IMR-90 (cell line): ENCODE data around the gene CDKL5. TPM values are rescaled to one million over a fixed set of nuclear protein-coding genes. Genes with fewer than 3 reads are reported as not detected.

ENCODE experiments used
- ATAC-seq: fragments of 200-7000 bp; cut with Tn5 transposase; 2 replicates; pipeline ENCODE4 v1.9.1; 2020; ENCODE audit warnings: low read depth, mild to moderate bottlenecking, moderate library complexity
- BruUV-seq: library from RNA; stranded (reverse); fragments of 400-500 nt; replicated peaks from 2 replicates; lab custom pipeline; 2021; lab: Mats Ljungman, UMichigan
- CTCF ChIA-PET: fragments of 300-600 bp; formaldehyde crosslinking; extraction: SDS; loops from one replicate; lab custom pipeline; 2021; ENCODE audit warnings: antibody characterized with exemption; lab: Yijun Ruan, JAX
- POLR2A ChIA-PET: fragments of 300-600 bp; sonication (Branson Sonifier 250); formaldehyde crosslinking; loops from one replicate; lab custom pipeline; 2022; ENCODE audit warnings: antibody characterized with exemption; ENCODE audit not compliant: unreplicated experiment; lab: Charles Lee
- DNase-seq: peaks from one replicate; pipeline ENCODE4 v3.0.0; 2013
- H2AFZ ChIP-seq: replicated peaks from 2 replicates; pipeline ENCODE3; 2013; ENCODE audit warnings: low read length, mild to moderate bottlenecking; ENCODE audit not compliant: poor library complexity
- H2AK5ac ChIP-seq: 2 replicates; pipeline ENCODE4 v1.6.1; 2013; ENCODE audit warnings: low read depth, low read length, inconsistent platforms
- H2AK9ac ChIP-seq: replicated peaks from 2 replicates; pipeline ENCODE3; 2013; ENCODE audit warnings: mild to moderate bottlenecking, low read depth, low read length, moderate library complexity; ENCODE audit not compliant: poor library complexity
- H2BK120ac ChIP-seq: 2 replicates; pipeline ENCODE4 v1.6.1; 2013; ENCODE audit warnings: low read depth, low read length, inconsistent platforms
- H2BK15ac ChIP-seq: 3 replicates; pipeline ENCODE4 v1.6.1; 2013; ENCODE audit warnings: low read depth, low read length, inconsistent platforms
- H2BK20ac ChIP-seq: 2 replicates; pipeline ENCODE4 v1.6.1; 2013; ENCODE audit warnings: low read depth, mild to moderate bottlenecking, inconsistent platforms, low read length, moderate library complexity
- H2BK5ac ChIP-seq: 2 replicates; pipeline ENCODE4 v1.6.1; 2013; ENCODE audit warnings: mild to moderate bottlenecking, low read depth, low read length, inconsistent platforms; ENCODE audit not compliant: poor library complexity, severe bottlenecking
- H3K14ac ChIP-seq: replicated peaks from 2 replicates; pipeline ENCODE4 v1.6.1; 2013; ENCODE audit warnings: low read depth, low read length, inconsistent platforms
- H3K18ac ChIP-seq: 2 replicates; pipeline ENCODE4 v1.6.1; 2013; ENCODE audit warnings: low read depth, low read length, control low read depth
- H3K23ac ChIP-seq: 2 replicates; pipeline ENCODE4 v1.6.1; 2013; ENCODE audit warnings: low read depth, low read length, inconsistent platforms
- H3K27ac ChIP-seq: 2 replicates; pipeline ENCODE4 v1.5.1; 2013; ENCODE audit warnings: mild to moderate bottlenecking, control low read depth, low read length; ENCODE audit not compliant: insufficient read depth
- H3K27me3 ChIP-seq: 2 replicates; pipeline ENCODE4 v1.6.1; 2013; ENCODE audit warnings: low read length; ENCODE audit not compliant: control insufficient read depth, insufficient read depth
- H3K36me3 ChIP-seq: 2 replicates; pipeline ENCODE4 v1.6.1; 2013; ENCODE audit warnings: low read length, mixed read lengths; ENCODE audit not compliant: control insufficient read depth, insufficient read depth
- H3K4ac ChIP-seq: 2 replicates; pipeline ENCODE4 v1.6.1; 2013; ENCODE audit warnings: low read depth, low read length, inconsistent platforms
- H3K4me1 ChIP-seq: 2 replicates; pipeline ENCODE4 v1.6.1; 2013; ENCODE audit warnings: low read length, mixed read lengths; ENCODE audit not compliant: control insufficient read depth, insufficient read depth
- H3K4me2 ChIP-seq: 2 replicates; pipeline ENCODE4 v1.6.1; 2013; ENCODE audit warnings: low read depth, mild to moderate bottlenecking, control low read depth, low read length, moderate library complexity
- H3K4me3 ChIP-seq: 2 replicates; pipeline ENCODE4 v1.5.1; 2013; ENCODE audit warnings: low read depth, mild to moderate bottlenecking, control low read depth, low read length, moderate library complexity; ENCODE audit not compliant: insufficient read depth
- H3K56ac ChIP-seq: 2 replicates; pipeline ENCODE4 v1.6.1; 2013; ENCODE audit warnings: low read length, inconsistent platforms; ENCODE audit not compliant: insufficient read depth; ENCODE audit errors: extremely low read depth
- H3K79me1 ChIP-seq, 2 experiments: 2 replicates each; pipeline ENCODE4 v1.6.1; 2013; ENCODE audit warnings: low read length in 2 of 2, inconsistent platforms in 1 of 2, low read depth in 1 of 2
- H3K9ac ChIP-seq: 2 replicates; pipeline ENCODE4 v1.6.1; 2013; ENCODE audit warnings: low read depth, low read length, control low read depth
- H3K9me1 ChIP-seq: 2 replicates; pipeline ENCODE4 v1.6.1; 2013; ENCODE audit warnings: low read length, inconsistent platforms; ENCODE audit not compliant: insufficient read depth
- H3K9me3 ChIP-seq: 2 replicates; pipeline ENCODE4 v1.6.1; 2013; ENCODE audit warnings: low read length; ENCODE audit not compliant: control insufficient read depth, insufficient read depth
- H4K20me1 ChIP-seq: 2 replicates; pipeline ENCODE4 v1.6.1; 2013; ENCODE audit warnings: low read length, inconsistent platforms; ENCODE audit not compliant: insufficient read depth
- H4K5ac ChIP-seq: 2 replicates; pipeline ENCODE4 v1.6.1; 2013; ENCODE audit warnings: mild to moderate bottlenecking, low read depth, low read length, control low read depth
- H4K8ac ChIP-seq, 2 experiments: 2 replicates each; pipeline ENCODE4 v1.6.1; 2013; ENCODE audit warnings: low read depth in 2 of 2, low read length in 2 of 2, control low read depth in 1 of 2, inconsistent platforms in 1 of 2
- H4K91ac ChIP-seq: 2 replicates; pipeline ENCODE4 v1.6.1; 2013; ENCODE audit warnings: low read depth, low read length, inconsistent platforms; ENCODE audit not compliant: insufficient read depth
- BHLHE40 ChIP-seq: fragments of 150-350 bp; IDR thresholded peaks from 2 replicates; pipeline ENCODE4 v1.6.1; 2016; ENCODE audit warnings: mild to moderate bottlenecking, low read depth, low read length
- CEBPB ChIP-seq: IDR thresholded peaks from 2 replicates; pipeline ENCODE4 v1.6.1; 2012; ENCODE audit warnings: low read depth, low read length, improper control_type of control experiment
- CHD1 ChIP-seq: IDR thresholded peaks from 2 replicates; pipeline ENCODE4 v1.6.1; 2012; ENCODE audit warnings: low read depth, low read length, improper control_type of control experiment
- FOS ChIP-seq: fragments of 150-350 bp; IDR thresholded peaks from 2 replicates; pipeline ENCODE4 v1.6.1; 2016; ENCODE audit warnings: low read depth, low read length
- MAFK ChIP-seq: IDR thresholded peaks from 2 replicates; pipeline ENCODE4 v1.6.1; 2012; ENCODE audit warnings: low read depth, low read length, improper control_type of control experiment
- MAZ ChIP-seq: IDR thresholded peaks from 2 replicates; pipeline ENCODE4 v1.6.1; 2012; ENCODE audit warnings: low read depth, mild to moderate bottlenecking, low read length, improper control_type of control experiment, moderate library complexity, borderline replicate concordance
- MXI1 ChIP-seq: IDR thresholded peaks from 2 replicates; pipeline ENCODE4 v1.6.1; 2012; ENCODE audit warnings: low read depth, mild to moderate bottlenecking, low read length, moderate library complexity, borderline replicate concordance
- NFE2L2 ChIP-seq: fragments of 150-350 bp; IDR thresholded peaks from 2 replicates; pipeline ENCODE4 v1.6.1; 2016; ENCODE audit warnings: low read depth, mild to moderate bottlenecking, low read length
- POLR2A ChIP-seq: IDR thresholded peaks from 2 replicates; pipeline ENCODE4 v1.6.1; 2012; ENCODE audit warnings: mild to moderate bottlenecking, low read depth, low read length
- RAD21 ChIP-seq: IDR thresholded peaks from 2 replicates; pipeline ENCODE4 v1.6.1; 2012; ENCODE audit warnings: low read length, improper control_type of control experiment
- RFX5 ChIP-seq: IDR thresholded peaks from 2 replicates; pipeline ENCODE4 v1.8.0; 2012; ENCODE audit warnings: low read depth, mild to moderate bottlenecking, low read length, moderate library complexity
- SMC3 ChIP-seq: fragments of 150-350 bp; IDR thresholded peaks from 2 replicates; pipeline ENCODE4 v1.6.1; 2016; ENCODE audit warnings: low read depth, mild to moderate bottlenecking, antibody characterized with exemption, low read length, moderate library complexity
- USF2 ChIP-seq: fragments of 150-350 bp; IDR thresholded peaks from 2 replicates; pipeline ENCODE4 v1.6.1; 2017; ENCODE audit warnings: mild to moderate bottlenecking, antibody characterized with exemption, low read length, low read depth
- WGBS, 2 experiments: methylation state at CpG; one replicate each; pipeline versions ENCODE4 v1.1.5 to v1.1.7; 2013; ENCODE audit warnings: missing lambda C conversion rate in 2 of 2; ENCODE audit not compliant: insufficient read length in 1 of 2; ENCODE audit errors: extremely low coverage in 2 of 2; 5-methylcytosine and 5-hydroxymethylcytosine counted together
- dilution Hi-C: fragments of 300-500 bp; cut with HindIII; formaldehyde crosslinking; loops from one replicate; pipeline ENCODE4 v1.14.3; 2018; ENCODE audit warnings: low sequenced_read_pairs; ENCODE audit not compliant: unreplicated experiment
- in situ Hi-C: fragments of 300-500 bp; cut with MboI; formaldehyde crosslinking; loops from 3 replicates; pipeline ENCODE4 v1.14.3; 2019; ENCODE audit warnings: low sequenced_read_pairs, inconsistent platforms, mixed read lengths
- intact Hi-C: fragments of 100-400 bp; cut with micrococcal nuclease; formaldehyde crosslinking; loops from 2 replicates; pipeline ENCODE4 v1.10.0; 2022
- polyA plus RNA-seq, 3 experiments: library from polyadenylated mRNA; depleted of rRNA; stranded (reverse); fragments of >200 nt; gene quantifications; 2 replicates each; pipeline ENCODE4 v1.2.3, GENCODE V29; 2012; ENCODE audit warnings: low replicate concordance in 1 of 3
- total RNA-seq: library from RNA; depleted of rRNA; stranded (reverse); fragments of >200 nt; gene quantifications from 2 replicates; pipeline ENCODE4 v1.2.3, GENCODE V29; 2012
- TF ChIP-seq, protein P1 (sequence below): conservative IDR thresholded peaks from 2 replicates; pipeline ENCODE4 v1.5.1; 2012; ENCODE audit warnings: mild to moderate bottlenecking, low read depth, low read length, improper control_type of control experiment
- TF ChIP-seq, protein P2 (sequence below): fragments of 150-350 bp; IDR thresholded peaks from 2 replicates; pipeline ENCODE4 v1.6.1; 2016; ENCODE audit warnings: low read depth, mild to moderate bottlenecking, low read length, moderate library complexity, borderline replicate concordance

The CDKL5 gene
- total and polyA plus RNA-seq, 2 of the 4 experiments (the other 2 are of a cell fraction): 3.5 to 9.7 TPM

GRCh38 chrX:18557879-18558278 lies 132.5 kb downstream of the CDKL5 start:
- no peak overlapping the region for H3K14ac ChIP-seq
- H3K18ac ChIP-seq: no peak overlapping the region
- H3K9ac ChIP-seq: no peak overlapping the region
- H2AK5ac ChIP-seq: no peak overlapping the region
- H3K9me1 ChIP-seq: no peaks in the 10 kb centered on the region
- no peak overlapping the region for H3K23ac ChIP-seq
- no peak overlapping the region for H4K91ac ChIP-seq
- no peak overlapping the region for H4K8ac ChIP-seq
- H2BK20ac ChIP-seq: no peak overlapping the region
- no peaks in the 10 kb centered on the region for H3K4me1 ChIP-seq
- in situ Hi-C loops (no loop called here), intact Hi-C loops (no loop called here), dilution Hi-C loops (no loop called here)
- H2BK15ac ChIP-seq: no peak overlapping the region
- H4K5ac ChIP-seq: no peak overlapping the region
- POLR2A ChIA-PET: no interaction called here
- ATAC-seq (no peak), DNase-seq (no peak)
- TF ChIP-seq MAZ: no peak
- no peak for TF ChIP-seq MXI1
- TF ChIP-seq POLR2A: no peak
- TF ChIP-seq USF2: no peak
- TF ChIP-seq RFX5: no peak
- no peak for TF ChIP-seq RAD21
- TF ChIP-seq NFE2L2: no peak
- TF ChIP-seq BHLHE40: no peak
- TF ChIP-seq CHD1: no peak
- TF ChIP-seq CEBPB: no peak
- TF ChIP-seq, protein P1, sequence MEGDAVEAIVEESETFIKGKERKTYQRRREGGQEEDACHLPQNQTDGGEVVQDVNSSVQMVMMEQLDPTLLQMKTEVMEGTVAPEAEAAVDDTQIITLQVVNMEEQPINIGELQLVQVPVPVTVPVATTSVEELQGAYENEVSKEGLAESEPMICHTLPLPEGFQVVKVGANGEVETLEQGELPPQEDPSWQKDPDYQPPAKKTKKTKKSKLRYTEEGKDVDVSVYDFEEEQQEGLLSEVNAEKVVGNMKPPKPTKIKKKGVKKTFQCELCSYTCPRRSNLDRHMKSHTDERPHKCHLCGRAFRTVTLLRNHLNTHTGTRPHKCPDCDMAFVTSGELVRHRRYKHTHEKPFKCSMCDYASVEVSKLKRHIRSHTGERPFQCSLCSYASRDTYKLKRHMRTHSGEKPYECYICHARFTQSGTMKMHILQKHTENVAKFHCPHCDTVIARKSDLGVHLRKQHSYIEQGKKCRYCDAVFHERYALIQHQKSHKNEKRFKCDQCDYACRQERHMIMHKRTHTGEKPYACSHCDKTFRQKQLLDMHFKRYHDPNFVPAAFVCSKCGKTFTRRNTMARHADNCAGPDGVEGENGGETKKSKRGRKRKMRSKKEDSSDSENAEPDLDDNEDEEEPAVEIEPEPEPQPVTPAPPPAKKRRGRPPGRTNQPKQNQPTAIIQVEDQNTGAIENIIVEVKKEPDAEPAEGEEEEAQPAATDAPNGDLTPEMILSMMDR: no peak
- TF ChIP-seq, protein P2, sequence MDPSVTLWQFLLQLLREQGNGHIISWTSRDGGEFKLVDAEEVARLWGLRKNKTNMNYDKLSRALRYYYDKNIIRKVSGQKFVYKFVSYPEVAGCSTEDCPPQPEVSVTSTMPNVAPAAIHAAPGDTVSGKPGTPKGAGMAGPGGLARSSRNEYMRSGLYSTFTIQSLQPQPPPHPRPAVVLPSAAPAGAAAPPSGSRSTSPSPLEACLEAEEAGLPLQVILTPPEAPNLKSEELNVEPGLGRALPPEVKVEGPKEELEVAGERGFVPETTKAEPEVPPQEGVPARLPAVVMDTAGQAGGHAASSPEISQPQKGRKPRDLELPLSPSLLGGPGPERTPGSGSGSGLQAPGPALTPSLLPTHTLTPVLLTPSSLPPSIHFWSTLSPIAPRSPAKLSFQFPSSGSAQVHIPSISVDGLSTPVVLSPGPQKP: no peak
- no peak for TF ChIP-seq MAFK
- TF ChIP-seq FOS: no peak
- no peak for TF ChIP-seq SMC3
- no peak overlapping the region for H2BK120ac ChIP-seq
- H3K4ac ChIP-seq: no peak overlapping the region
- H3K4me2 ChIP-seq: no peak overlapping the region
- H3K4me3 ChIP-seq: no peak overlapping the region
- H2AFZ ChIP-seq: no peak overlapping the region
- H3K27ac ChIP-seq: no peak overlapping the region
- no TSS peak for BruUV-seq
- no peaks in the 10 kb centered on the region for H3K9me3 ChIP-seq
- H3K79me1 ChIP-seq: no peaks in the 10 kb centered on the region; a peak in 1 of 4 replicates
- H4K20me1 ChIP-seq: no peaks in the 10 kb centered on the region
- H2BK5ac ChIP-seq: no peak overlapping the region
- no peak overlapping the region for H3K56ac ChIP-seq
- H3K27me3 ChIP-seq: no peaks in the 10 kb centered on the region
- no peak overlapping the region for H2AK9ac ChIP-seq
- H3K36me3 ChIP-seq: no peaks in the 10 kb centered on the region
- CTCF ChIA-PET: no interaction called here
- no CpG with 5 or more reads among the region's 1 CpG for WGBS, 2 experiments
